Measurements from ENCODE around the gene CADPS2. TPM values are rescaled to one million over a fixed set of nuclear protein-coding genes. Genes with fewer than 3 reads are reported as not detected.

The CADPS2 gene
- total RNA-seq, 4 donors from 2014 or later: 2.1 to 3.7 (median 2.8) TPM

DNA sequence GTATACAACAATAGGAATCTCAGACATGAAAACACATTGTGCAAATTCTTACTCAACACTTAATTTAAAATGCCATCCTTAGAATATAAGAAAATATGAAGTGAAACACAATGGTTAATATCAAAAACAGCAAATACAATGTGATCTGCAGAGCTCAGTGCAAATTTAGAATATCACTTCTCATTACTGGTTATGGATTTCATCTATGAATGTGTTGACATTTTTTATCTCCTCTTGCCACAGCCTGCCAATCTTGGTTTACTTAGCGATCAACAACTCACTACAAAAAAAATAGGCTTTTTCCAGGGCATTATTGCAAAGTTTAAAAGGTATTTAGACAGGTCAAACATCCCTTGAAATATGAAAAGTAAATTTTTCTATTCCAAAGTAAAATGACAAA is 158.5 kb downstream of the CADPS2 start:
- ATAC-seq: no peak
- no peak for TF ChIP-seq POLR2A (IDR thresholded peaks at IDR 0.05)
- TF ChIP-seq, protein P1, sequence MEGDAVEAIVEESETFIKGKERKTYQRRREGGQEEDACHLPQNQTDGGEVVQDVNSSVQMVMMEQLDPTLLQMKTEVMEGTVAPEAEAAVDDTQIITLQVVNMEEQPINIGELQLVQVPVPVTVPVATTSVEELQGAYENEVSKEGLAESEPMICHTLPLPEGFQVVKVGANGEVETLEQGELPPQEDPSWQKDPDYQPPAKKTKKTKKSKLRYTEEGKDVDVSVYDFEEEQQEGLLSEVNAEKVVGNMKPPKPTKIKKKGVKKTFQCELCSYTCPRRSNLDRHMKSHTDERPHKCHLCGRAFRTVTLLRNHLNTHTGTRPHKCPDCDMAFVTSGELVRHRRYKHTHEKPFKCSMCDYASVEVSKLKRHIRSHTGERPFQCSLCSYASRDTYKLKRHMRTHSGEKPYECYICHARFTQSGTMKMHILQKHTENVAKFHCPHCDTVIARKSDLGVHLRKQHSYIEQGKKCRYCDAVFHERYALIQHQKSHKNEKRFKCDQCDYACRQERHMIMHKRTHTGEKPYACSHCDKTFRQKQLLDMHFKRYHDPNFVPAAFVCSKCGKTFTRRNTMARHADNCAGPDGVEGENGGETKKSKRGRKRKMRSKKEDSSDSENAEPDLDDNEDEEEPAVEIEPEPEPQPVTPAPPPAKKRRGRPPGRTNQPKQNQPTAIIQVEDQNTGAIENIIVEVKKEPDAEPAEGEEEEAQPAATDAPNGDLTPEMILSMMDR (IDR thresholded peaks at IDR 0.05 in 4 of 5, conservative IDR thresholded peaks at IDR 0.05 in 1 of 5): no peak
- intact Hi-C loops (cut with DNase I; ENCODE audit: low total_unique reads): no loop called here

DNA sequence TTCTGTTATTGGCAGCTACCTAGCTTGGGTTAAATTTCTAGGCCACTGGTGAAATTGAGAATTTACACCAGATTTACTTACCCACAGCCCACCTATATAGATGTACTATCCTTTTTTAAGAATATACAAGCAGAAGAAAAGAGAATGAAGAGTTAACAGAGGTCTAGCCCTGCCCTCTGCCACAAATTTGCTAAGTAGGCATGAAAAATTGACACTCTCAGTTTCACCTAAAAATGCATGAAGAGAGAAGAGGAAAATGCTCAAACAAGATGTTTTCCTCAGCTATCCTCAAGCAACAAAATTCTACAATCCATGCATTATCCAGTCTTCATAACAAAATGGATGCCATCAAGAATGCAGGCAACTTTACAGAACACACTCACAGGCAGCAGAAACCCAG is 158.9 kb downstream of the CADPS2 start:
- no peaks in the 10 kb centered on the region for H3K4me1 ChIP-seq
- no peak overlapping the region for H3K4me3 ChIP-seq
- H3K27ac ChIP-seq: no peak overlapping the region
- ATAC-seq: no peak
- H3K9me3 ChIP-seq: no peaks in the 10 kb centered on the region
- in situ Hi-C loops (cut with MboI; ENCODE audit: low sequenced_read_pairs in 4 of 4): no loop called here
- no peak for DNase-seq
- no peaks in the 10 kb centered on the region for H3K27me3 ChIP-seq
- no peak for TF ChIP-seq POLR2A (IDR thresholded peaks at IDR 0.05)
- TF ChIP-seq, protein P1 (IDR thresholded peaks at IDR 0.05 in 4 of 5, conservative IDR thresholded peaks at IDR 0.05 in 1 of 5): no peak
- no peaks in the 10 kb centered on the region for H3K36me3 ChIP-seq
- intact Hi-C loops (cut with DNase I; ENCODE audit: low total_unique reads): no loop called here

More for the DNA sequence above, 158.5 kb downstream of the CADPS2 start:
- Histone ChIP-seq H3K36me3 (no peaks in the 10 kb centered on the region), H3K27ac (no peak overlapping the region), H3K27me3 (no peaks in the 10 kb centered on the region), H3K4me3 (no peak overlapping the region), H3K9me3 (no peaks in the 10 kb centered on the region), H3K4me1 (no peaks in the 10 kb centered on the region)
- in situ Hi-C loops (cut with MboI; ENCODE audit: low sequenced_read_pairs in 4 of 4): no loop called here
- no peak for DNase-seq

DNA sequence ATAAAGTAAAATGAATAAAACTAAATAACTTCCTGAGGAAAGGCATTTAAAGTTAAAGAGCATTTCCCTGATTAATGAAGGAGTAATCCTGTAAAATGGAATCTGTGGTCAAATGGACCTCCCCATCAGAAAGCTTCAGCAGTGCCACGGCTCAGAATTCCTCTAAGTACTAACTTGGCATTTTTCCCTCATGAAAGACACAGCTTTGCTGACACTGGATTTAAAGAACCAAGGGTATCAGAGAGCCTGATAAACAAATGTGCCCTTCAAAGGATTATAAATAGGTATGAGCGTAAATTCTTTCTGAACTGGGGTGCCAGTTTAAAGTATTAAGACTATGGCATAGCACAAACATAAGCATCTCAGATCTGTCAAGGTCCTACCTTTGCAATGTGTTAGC is 159.4 kb downstream of the CADPS2 start:
- no peaks in the 10 kb centered on the region for H3K9me3 ChIP-seq
- ATAC-seq: no peak
- intact Hi-C loops (cut with DNase I; ENCODE audit: low total_unique reads): no loop called here
- H3K27me3 ChIP-seq: no peaks in the 10 kb centered on the region
- no peak for DNase-seq
- in situ Hi-C loops (cut with MboI; ENCODE audit: low sequenced_read_pairs in 4 of 4): no loop called here
- no peaks in the 10 kb centered on the region for H3K4me1 ChIP-seq
- no peaks in the 10 kb centered on the region for H3K36me3 ChIP-seq
- no peak overlapping the region for H3K27ac ChIP-seq
- TF ChIP-seq, protein P1 (IDR thresholded peaks at IDR 0.05 in 4 of 5, conservative IDR thresholded peaks at IDR 0.05 in 1 of 5): no peak
- TF ChIP-seq POLR2A (IDR thresholded peaks at IDR 0.05): no peak
- no peak overlapping the region for H3K4me3 ChIP-seq

DNA sequence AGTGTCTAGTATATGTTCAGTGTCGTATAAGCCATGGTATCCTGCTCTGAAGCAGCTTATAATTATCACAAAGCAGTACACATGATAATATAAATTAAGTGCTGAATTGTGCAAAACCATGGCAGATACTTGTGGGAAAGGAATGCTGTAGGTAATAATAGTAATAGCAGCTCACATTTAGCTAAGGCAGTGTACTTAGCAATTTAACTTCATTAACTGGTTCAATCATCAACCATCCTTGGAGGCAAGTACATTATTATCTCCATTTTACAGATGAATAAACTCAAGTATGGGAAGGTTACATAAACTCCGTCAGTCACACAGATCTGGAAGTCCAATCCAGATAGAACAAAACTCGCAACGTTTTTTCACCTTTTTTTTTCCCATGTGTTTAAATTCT is 161.9 kb downstream of the CADPS2 start:
- Histone ChIP-seq H3K27ac (no peak overlapping the region), H3K9me3 (no peaks in the 10 kb centered on the region), H3K4me1 (no peaks in the 10 kb centered on the region), H3K36me3 (no peaks in the 10 kb centered on the region), H3K27me3 (no peaks in the 10 kb centered on the region), H3K4me3 (no peak overlapping the region)
- in situ Hi-C loops (cut with MboI; ENCODE audit: low sequenced_read_pairs in 4 of 4) (no loop called here), intact Hi-C loops (cut with DNase I; ENCODE audit: low total_unique reads) (no loop called here)
- no peak for DNase-seq
- no peak for TF ChIP-seq POLR2A (IDR thresholded peaks at IDR 0.05)
- TF ChIP-seq, protein P1 (IDR thresholded peaks at IDR 0.05 in 4 of 5, conservative IDR thresholded peaks at IDR 0.05 in 1 of 5): no peak
- ATAC-seq: no peak

DNA sequence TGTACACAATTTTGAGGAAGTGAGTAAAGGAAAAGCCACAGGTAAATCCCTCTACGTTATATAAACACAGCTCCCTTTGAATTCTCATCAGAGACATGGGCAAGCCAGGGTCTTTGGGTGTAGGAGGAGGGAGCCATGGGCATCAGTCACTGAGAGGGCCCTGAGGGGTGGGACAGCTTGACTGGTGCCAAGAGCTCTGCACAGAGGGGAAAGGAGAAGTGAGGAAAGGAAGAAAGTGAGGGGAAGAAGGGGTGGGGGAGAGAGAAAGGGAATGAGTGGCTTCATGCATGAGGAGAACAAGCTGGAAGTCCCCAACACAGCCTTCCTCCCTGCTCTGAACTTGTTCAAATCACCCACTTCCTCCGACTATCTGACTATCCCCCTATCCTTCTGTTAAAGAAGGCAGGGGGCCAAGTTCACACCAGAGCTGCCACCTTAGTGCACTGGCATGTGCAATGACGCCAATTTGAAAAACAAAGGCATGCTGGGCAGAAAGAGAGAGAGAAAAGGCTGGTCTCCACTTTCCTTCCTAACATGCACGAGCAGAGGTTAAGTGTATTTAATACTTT is 167.2 kb downstream of the CADPS2 start:
- no peak for ATAC-seq

More for the DNA sequence above, 167.2 kb downstream of the CADPS2 start:
- Histone ChIP-seq H3K27me3 (no peaks in the 10 kb centered on the region), H3K4me1 (no peaks in the 10 kb centered on the region), H3K27ac (no peak overlapping the region), H3K9me3 (no peaks in the 10 kb centered on the region), H3K36me3 (no peaks in the 10 kb centered on the region), H3K4me3 (no peak overlapping the region)
- in situ Hi-C loops (cut with MboI; ENCODE audit: low sequenced_read_pairs in 4 of 4): no loop called here
- DNase-seq: no peak
- TF ChIP-seq, protein P1 (IDR thresholded peaks at IDR 0.05 in 4 of 5, conservative IDR thresholded peaks at IDR 0.05 in 1 of 5): no peak
- TF ChIP-seq POLR2A (IDR thresholded peaks at IDR 0.05): no peak
- intact Hi-C loops (cut with DNase I; ENCODE audit: low total_unique reads): no loop called here
